Measurements from ENCODE around the gene AMELX. TPM values are rescaled to one million over a fixed set of nuclear protein-coding genes. Genes with fewer than 3 reads are reported as not detected.

AMELX gene
- total RNA-seq, 2 donors from 2014 or later: not detected

GRCh38 chrX:11309220-11309619, 16.0 kb downstream of the AMELX start:
- no peak for TF ChIP-seq CTCF (IDR thresholded peaks at IDR 0.05)
- Histone ChIP-seq H3K4me3 (no peak overlapping the region), H3K27ac (no peak overlapping the region), H3K36me3 (no peaks in the 10 kb centered on the region), H3K27me3 (no peaks in the 10 kb centered on the region), H3K9me3 (no peaks in the 10 kb centered on the region), H3K4me1 (no peaks in the 10 kb centered on the region)
- no peak for DNase-seq (ENCODE audit: low spot score)

GRCh38 chrX:11311706-11312105, 18.5 kb downstream of the AMELX start:
- TF ChIP-seq CTCF (IDR thresholded peaks at IDR 0.05): no peak
- Histone ChIP-seq H3K4me3 (no peak overlapping the region), H3K36me3 (no peaks in the 10 kb centered on the region)

GRCh38 chrX:11319806-11320520, 26.8 kb downstream of the AMELX start:
- no peak overlapping the region for H3K27ac ChIP-seq

More at GRCh38 chrX:11311706-11312105, 18.5 kb downstream of the AMELX start:
- DNase-seq (ENCODE audit: low spot score): no peak
- Histone ChIP-seq H3K9me3 (no peaks in the 10 kb centered on the region), H3K27ac (no peak overlapping the region), H3K4me1 (no peaks in the 10 kb centered on the region), H3K27me3 (no peaks in the 10 kb centered on the region)

GRCh38 chrX:11321986-11322385, 28.8 kb downstream of the AMELX start:
- H3K4me1 ChIP-seq: no peaks in the 10 kb centered on the region
- no peaks in the 10 kb centered on the region for H3K27me3 ChIP-seq
- H3K4me3 ChIP-seq: no peak overlapping the region
- H3K9me3 ChIP-seq: peaks cover 0 to 13% of the 10 kb centered on the region in 2 donors
- no peak for DNase-seq (ENCODE audit: low spot score)
- no peak for TF ChIP-seq CTCF (IDR thresholded peaks at IDR 0.05)
- no peaks in the 10 kb centered on the region for H3K36me3 ChIP-seq
- no peak overlapping the region for H3K27ac ChIP-seq

More at GRCh38 chrX:11319806-11320520, 26.8 kb downstream of the AMELX start:
- Histone ChIP-seq H3K4me3 (no peak overlapping the region), H3K36me3 (no peaks in the 10 kb centered on the region), H3K4me1 (no peaks in the 10 kb centered on the region), H3K9me3 (peaks cover 0 to 13% of the 10 kb centered on the region in 2 donors), H3K27me3 (no peaks in the 10 kb centered on the region)
- no peak for TF ChIP-seq CTCF (IDR thresholded peaks at IDR 0.05)
- no peak for DNase-seq (ENCODE audit: low spot score)

GRCh38 chrX:11328134-11328533, 34.9 kb downstream of the AMELX start:
- H3K4me3 ChIP-seq: no peak overlapping the region
- no peak for TF ChIP-seq CTCF (IDR thresholded peaks at IDR 0.05)
- peaks cover 0 to 13% of the 10 kb centered on the region in 2 donors for H3K9me3 ChIP-seq
- no peak for DNase-seq (ENCODE audit: low spot score)
- no peaks in the 10 kb centered on the region for H3K36me3 ChIP-seq
- H3K27me3 ChIP-seq: no peaks in the 10 kb centered on the region
- H3K4me1 ChIP-seq: no peaks in the 10 kb centered on the region
- no peak overlapping the region for H3K27ac ChIP-seq

GRCh38 chrX:11329021-11329420, 35.8 kb downstream of the AMELX start:
- no peak overlapping the region for H3K27ac ChIP-seq
- no peak for DNase-seq (ENCODE audit: low spot score)
- TF ChIP-seq CTCF (IDR thresholded peaks at IDR 0.05): no peak
- H3K36me3 ChIP-seq: no peaks in the 10 kb centered on the region
- H3K27me3 ChIP-seq: no peaks in the 10 kb centered on the region
- H3K9me3 ChIP-seq: peaks cover 0 to 10% of the 10 kb centered on the region in 2 donors
- H3K4me1 ChIP-seq: no peaks in the 10 kb centered on the region
- H3K4me3 ChIP-seq: no peak overlapping the region

All from right atrium auricular region (tissue), 2 donors.